HCT116 (cell line): Measurements from ENCODE around the gene LHPP. TPM values are rescaled to one million over a fixed set of nuclear protein-coding genes. Genes with fewer than 3 reads are reported as not detected.

Source experiments
- ATAC-seq: fragments of 200-7000 bp; cut with Tn5 transposase; 2 replicates; pipeline ENCODE4 v1.9.1; 2020; ENCODE audit warnings: mild to moderate bottlenecking, moderate library complexity
- BruUV-seq: library from RNA; stranded (reverse); fragments of 400-500 nt; replicated peaks from 2 replicates; lab custom pipeline; 2021; lab: Mats Ljungman, UMichigan
- CTCF ChIA-PET: fragments of 300-600 bp; sonication (Branson Sonifier 250); formaldehyde crosslinking; loops from one replicate; lab custom pipeline; 2021; ENCODE audit warnings: antibody characterized with exemption; lab: Charles Lee
- POLR2A ChIA-PET: fragments of 300-600, 350-600 bp; sonication (Branson Sonifier 250); formaldehyde crosslinking; loops from one replicate; lab custom pipeline; 2021; ENCODE audit warnings: antibody characterized with exemption; lab: Charles Lee
- RAD21 ChIA-PET, 2 experiments: fragments of 300-600 bp; sonication (Branson Sonifier 250); formaldehyde crosslinking; loops; one replicate each; lab custom pipeline; 2023; ENCODE audit warnings: low total read pairs in 2 of 2; ENCODE audit not compliant: uncharacterized antibody in 2 of 2, unreplicated experiment in 2 of 2, low non-redundant PET in 1 of 2; lab: Charles Lee
- DNase-seq: peaks from one replicate; pipeline ENCODE4 v3.0.0-alpha.2; 2010; ENCODE audit warnings: low read depth, low spot score
- H2AFZ ChIP-seq: fragments of 200-600 bp; shearing (Covaris generic), sonication (generic); 2 replicates; pipeline ENCODE4 v1.6.1; 2017; ENCODE audit warnings: low read depth, mixed run types, mixed read lengths, antibody characterized with exemption, low read length; ENCODE audit not compliant: poor library complexity, severe bottlenecking
- H3K27ac ChIP-seq: 2 replicates; pipeline ENCODE4 v1.5.1; 2012; ENCODE audit warnings: low read depth, low read length
- H3K27me3 ChIP-seq: fragments of 200-600 bp; sonication (generic); 2 replicates; pipeline ENCODE4 v1.6.1; 2016; ENCODE audit warnings: mixed run types, low read length, mixed read lengths; ENCODE audit not compliant: insufficient read depth
- H3K36me3 ChIP-seq, 2 experiments: fragments of 200-500 bp in 1 of 2; fragments of 200-600 bp in 1 of 2; sonication (Bioruptor generic) in 1 of 2; sonication (generic) in 1 of 2; 2 replicates each; pipeline versions ENCODE4 v1.5.1 to v1.6.1; 2014 to 2016; ENCODE audit warnings: low read length in 2 of 2, inconsistent platforms in 1 of 2, mixed read lengths in 1 of 2, mixed run types in 1 of 2; ENCODE audit not compliant: insufficient read depth in 2 of 2, control insufficient read depth in 1 of 2
- H3K4me1 ChIP-seq, 2 experiments: fragments of 200-600 bp in 1 of 2; sonication (generic) in 1 of 2; 2 replicates each; pipeline versions ENCODE4 v1.5.1 to v1.6.1; 2012 to 2017; ENCODE audit warnings: low read length in 2 of 2, inconsistent platforms in 1 of 2, mild to moderate bottlenecking in 1 of 2, mixed read lengths in 1 of 2, mixed run types in 1 of 2, moderate library complexity in 1 of 2; ENCODE audit not compliant: insufficient read depth in 2 of 2, control insufficient read depth in 1 of 2
- H3K4me2 ChIP-seq: fragments of 200-600 bp; sonication (generic); 2 replicates; pipeline ENCODE4 v1.6.1; 2017; ENCODE audit warnings: mixed run types, low read length, mixed read lengths
- H3K4me3 ChIP-seq, 2 experiments: fragments of 200-600 bp in 1 of 2; sonication (generic) in 1 of 2; replicated peaks in 1 of 2; 2 replicates each; pipeline ENCODE4 v1.5.1; 2011 to 2016; ENCODE audit warnings: low read length in 2 of 2, control low read depth in 1 of 2, low read depth in 1 of 2, mild to moderate bottlenecking in 1 of 2, mixed read lengths in 1 of 2, mixed run types in 1 of 2
- H3K79me2 ChIP-seq: fragments of 200-600 bp; sonication (generic); 2 replicates; pipeline ENCODE4 v1.6.1; 2017; ENCODE audit warnings: mild to moderate bottlenecking, mixed run types, low read length, moderate library complexity, mixed read lengths; ENCODE audit not compliant: insufficient read depth
- H3K9ac ChIP-seq: fragments of 200-600 bp; sonication (generic); 2 replicates; pipeline ENCODE4 v1.6.1; 2016; ENCODE audit warnings: low read length, mixed read lengths
- H3K9me2 ChIP-seq: fragments of 200-600 bp; sonication (generic), shearing (Covaris generic); 2 replicates; pipeline ENCODE4 v1.6.1; 2017; ENCODE audit warnings: mixed run types, mild to moderate bottlenecking, moderate library complexity; ENCODE audit not compliant: insufficient read depth
- H3K9me3 ChIP-seq, 2 experiments: fragments of 200-500 bp in 1 of 2; fragments of 200-600 bp in 1 of 2; sonication (Bioruptor generic) in 1 of 2; sonication (generic) in 1 of 2; 2 replicates each; pipeline ENCODE4 v1.6.1; 2014 to 2017; ENCODE audit warnings: low read length in 2 of 2, mixed read lengths in 2 of 2, inconsistent platforms in 1 of 2, low read depth in 1 of 2, mild to moderate bottlenecking in 1 of 2, mixed run types in 1 of 2, moderate library complexity in 1 of 2; ENCODE audit not compliant: control insufficient read depth in 1 of 2, insufficient read depth in 1 of 2
- H4K20me1 ChIP-seq: fragments of 200-600 bp; sonication (generic), shearing (Covaris generic); 2 replicates; pipeline ENCODE4 v1.6.1; 2017; ENCODE audit warnings: mixed run types, mild to moderate bottlenecking, moderate library complexity; ENCODE audit not compliant: insufficient read depth
- ATF3 ChIP-seq: IDR thresholded peaks from 2 replicates; pipeline ENCODE4 v1.6.1; 2012
- CBX3 ChIP-seq: IDR thresholded peaks from 2 replicates; pipeline ENCODE4 v1.6.1; 2012; ENCODE audit warnings: low read depth
- CEBPB ChIP-seq: IDR thresholded peaks from 2 replicates; pipeline ENCODE4 v1.6.1; 2012; ENCODE audit warnings: low read depth
- ELF1 ChIP-seq: IDR thresholded peaks from 2 replicates; pipeline ENCODE4 v1.6.1; 2012; ENCODE audit warnings: low read depth, borderline replicate concordance
- EZH2 ChIP-seq: fragments of 200-600 bp; sonication (generic); IDR thresholded peaks from 2 replicates; pipeline ENCODE4 v1.6.1; 2017; ENCODE audit warnings: antibody characterized with exemption, mixed run types
- FOSL1 ChIP-seq: IDR thresholded peaks from 2 replicates; pipeline ENCODE4 v1.6.1; 2012; ENCODE audit warnings: low read depth
- MAX ChIP-seq: IDR thresholded peaks from 2 replicates; pipeline ENCODE4 v1.6.1; 2012
- POLR2A ChIP-seq: IDR thresholded peaks from 2 replicates; pipeline ENCODE4 v1.7.0; 2011; ENCODE audit warnings: borderline replicate concordance; ENCODE audit not compliant: insufficient read depth, insufficient read length; ENCODE audit errors: extremely low read depth
- POLR2AphosphoS5 ChIP-seq: IDR thresholded peaks from 2 replicates; pipeline ENCODE4 v1.6.1; 2011; ENCODE audit warnings: mild to moderate bottlenecking, low read depth, low read length, moderate library complexity
- RAD21 ChIP-seq: IDR thresholded peaks from 2 replicates; pipeline ENCODE4 v1.6.1; 2012; ENCODE audit warnings: low read depth, mild to moderate bottlenecking
- REST ChIP-seq: IDR thresholded peaks from 2 replicates; pipeline ENCODE4 v1.6.1; 2012; ENCODE audit warnings: low read depth
- SIN3A ChIP-seq: IDR thresholded peaks from 2 replicates; pipeline ENCODE4 v1.6.1; 2012; ENCODE audit warnings: low read depth
- SP1 ChIP-seq: IDR thresholded peaks from 2 replicates; pipeline ENCODE4 v1.6.1; 2012; ENCODE audit warnings: low read depth
- SRF ChIP-seq: IDR thresholded peaks from 2 replicates; pipeline ENCODE4 v1.6.1; 2012; ENCODE audit warnings: low read depth
- TCF7L2 ChIP-seq: IDR thresholded peaks from 2 replicates; pipeline ENCODE4 v1.7.0; 2011; ENCODE audit warnings: borderline replicate concordance, inconsistent platforms; ENCODE audit not compliant: insufficient read depth, insufficient read length; ENCODE audit errors: extremely low read depth
- YY1 ChIP-seq: IDR thresholded peaks from 2 replicates; pipeline ENCODE4 v1.6.1; 2011; ENCODE audit warnings: low read length, low read depth, moderate library complexity, mild to moderate bottlenecking; ENCODE audit not compliant: insufficient replicate concordance; ENCODE audit errors: extremely low read depth
- ZBTB33 ChIP-seq: IDR thresholded peaks from 2 replicates; pipeline ENCODE4 v1.6.1; 2011; ENCODE audit warnings: mild to moderate bottlenecking, low read length, moderate library complexity; ENCODE audit not compliant: insufficient replicate concordance; ENCODE audit errors: extremely low read depth
- ZNF274 ChIP-seq: fragments of 200-500 bp; sonication (Bioruptor generic); IDR thresholded peaks from 2 replicates; pipeline ENCODE4 v1.6.1; 2014; ENCODE audit warnings: mild to moderate bottlenecking, low read depth, low read length, inconsistent platforms
- intact Hi-C: fragments of 100-400 bp; cut with micrococcal nuclease; formaldehyde crosslinking; loops from 2 replicates; pipeline ENCODE4 v1.10.0; 2022
- total RNA-seq: library from RNA; stranded (reverse); gene quantifications from one replicate; pipeline ENCODE4 v1.2.1, GENCODE V29; 2021; ENCODE audit not compliant: unreplicated experiment

The LHPP gene
- total RNA-seq, 1 experiment from 2014 or later: 45.8 TPM

GRCh38 chr10:124515244-124515970 lies 53.8 kb downstream of the LHPP start:
- TF ChIP-seq SP1 (no peak), RAD21 (no peak), REST (no peak), CEBPB (no peak), ZNF274 (no peak), SRF (no peak), SIN3A (no peak), CBX3 (no peak), MAX (no peak), ZBTB33 (no peak), EZH2 (no peak), TCF7L2 (no peak), POLR2A (no peak), YY1 (no peak), ATF3 (no peak), FOSL1 (no peak), ELF1 (no peak), POLR2AphosphoS5 (no peak)
- H3K36me3 ChIP-seq: no peaks in the 10 kb centered on the region
- ChIA-PET RAD21 (no interaction called here), CTCF (no interaction called here), POLR2A (no interaction called here)
- H4K20me1 ChIP-seq: no peaks in the 10 kb centered on the region
- no peak overlapping the region for H3K27ac ChIP-seq
- H3K27me3 ChIP-seq: no peaks in the 10 kb centered on the region
- H3K9me2 ChIP-seq: no peaks in the 10 kb centered on the region
- H3K9ac ChIP-seq: no peak overlapping the region
- intact Hi-C loops: no loop called here
- DNase-seq (no peak), ATAC-seq (no peak)
- no peaks in the 10 kb centered on the region for H3K79me2 ChIP-seq
- peaks cover 4 to 6% of the 10 kb centered on the region in 2 experiments; a peak in 2 of 4 replicates for H3K4me1 ChIP-seq
- no peak overlapping the region for H3K4me2 ChIP-seq
- no peak overlapping the region for H3K4me3 ChIP-seq
- no TSS peak for BruUV-seq
- no peak overlapping the region for H2AFZ ChIP-seq
- H3K9me3 ChIP-seq: no peaks in the 10 kb centered on the region
